GM12878 (cell line): ENCODE measurements around the gene H6PD. TPM values are rescaled to one million over a fixed set of nuclear protein-coding genes. Genes with fewer than 3 reads are reported as not detected.

Experiments used
- ATAC-seq: fragments of 200-7000 bp; cut with Tn5 transposase; 3 replicates; pipeline ENCODE4 v1.9.1; 2020; ENCODE audit warnings: mild to moderate bottlenecking, moderate library complexity
- BruUV-seq: library from RNA; stranded (reverse); fragments of 400-500 nt; replicated peaks from 2 replicates; lab custom pipeline; 2021; lab: Mats Ljungman, UMichigan
- CTCF ChIA-PET: fragments of 300-600 bp; sonication (Branson Sonifier 250); formaldehyde crosslinking; extraction: SDS; loops from one replicate; lab custom pipeline; 2021; ENCODE audit warnings: inconsistent platforms; lab: Yijun Ruan, JAX
- POLR2A ChIA-PET: fragments of 350-600 bp; formaldehyde crosslinking; extraction: SDS; loops from one replicate; lab custom pipeline; 2021; ENCODE audit warnings: inconsistent platforms; lab: Charles Lee
- RAD21 ChIA-PET: fragments of 300-600 bp; sonication (Branson Sonifier 250); formaldehyde crosslinking; loops from one replicate; lab custom pipeline; 2023; ENCODE audit warnings: antibody characterized with exemption; ENCODE audit not compliant: unreplicated experiment; lab: Charles Lee
- SMC1A ChIA-PET: fragments of 300-600 bp; sonication (Branson Sonifier 250); formaldehyde crosslinking; loops from one replicate; lab custom pipeline; 2023; ENCODE audit not compliant: unreplicated experiment, uncharacterized antibody; lab: Charles Lee
- DNase-seq: peaks from one replicate; pipeline ENCODE4 v3.0.0-alpha.2; 2011; ENCODE audit warnings: low read depth, low spot score
- FAIRE-seq: peaks from 3 replicates; lab custom pipeline; 2011; peaks lifted over from hg19 to GRCh38; lab: Jason Lieb, UNC
- H2AFZ ChIP-seq: 2 replicates; pipeline ENCODE4 v1.6.0; 2011; ENCODE audit warnings: low read depth, low read length, control low read depth; ENCODE audit not compliant: control insufficient read depth
- H3K27ac ChIP-seq: 2 replicates; pipeline ENCODE4 v1.5.1; 2011; ENCODE audit warnings: control low read depth; ENCODE audit not compliant: control insufficient read depth, insufficient read depth
- H3K27me3 ChIP-seq, 2 experiments: replicated peaks in 1 of 2; 2 replicates each; pipeline versions ENCODE4 v1.6.0 to v1.6.1; 2011; ENCODE audit warnings: low read length in 1 of 2; ENCODE audit not compliant: control insufficient read depth in 2 of 2, insufficient read depth in 2 of 2
- H3K36me3 ChIP-seq, 2 experiments: 2 replicates each; pipeline ENCODE4 v1.5.1; 2011; ENCODE audit warnings: low read length in 1 of 2; ENCODE audit not compliant: control insufficient read depth in 2 of 2, insufficient read depth in 2 of 2
- H3K4me1 ChIP-seq: 2 replicates; pipeline ENCODE4 v1.6.1; 2011; ENCODE audit warnings: mild to moderate bottlenecking, low read length, moderate library complexity, mixed read lengths; ENCODE audit not compliant: control insufficient read depth, insufficient read depth
- H3K4me2 ChIP-seq: 2 replicates; pipeline ENCODE4 v1.6.0; 2011; ENCODE audit warnings: control low read depth; ENCODE audit not compliant: control insufficient read depth, insufficient read depth
- H3K4me3 ChIP-seq: fragments of 200-600 bp; sonication (generic); 2 replicates; pipeline ENCODE4 v1.5.1; 2016
- H3K79me2 ChIP-seq: 2 replicates; pipeline ENCODE4 v1.6.0; 2011; ENCODE audit warnings: low read length; ENCODE audit not compliant: control insufficient read depth, insufficient read depth
- H3K9ac ChIP-seq: 2 replicates; pipeline ENCODE4 v1.8.0; 2011; ENCODE audit warnings: low read length, control low read depth, mixed read lengths; ENCODE audit not compliant: control insufficient read depth, insufficient read depth
- H3K9me3 ChIP-seq: replicated peaks from 3 replicates; pipeline ENCODE4 v1.5.1; 2011; ENCODE audit warnings: mild to moderate bottlenecking, low read length; ENCODE audit not compliant: control insufficient read depth, insufficient read depth
- H4K20me1 ChIP-seq: 2 replicates; pipeline ENCODE4 v1.6.0; 2011; ENCODE audit not compliant: control insufficient read depth, insufficient read depth
- ETV6 ChIP-seq, 2 experiments: fragments of 450-650 bp in 1 of 2; IDR thresholded peaks in 1 of 2; conservative IDR thresholded peaks in 1 of 2; 2 replicates each; pipeline ENCODE4 v1.6.1; 2014; ENCODE audit warnings: antibody characterized with exemption in 1 of 2, borderline replicate concordance in 1 of 2, low read depth in 1 of 2, mild to moderate bottlenecking in 1 of 2, moderate library complexity in 1 of 2
- FOS ChIP-seq: IDR thresholded peaks from 3 replicates; pipeline ENCODE4 v1.6.1; 2011; ENCODE audit warnings: borderline replicate concordance; ENCODE audit not compliant: insufficient read length; ENCODE audit errors: extremely low read depth
- GABPA ChIP-seq: IDR thresholded peaks from 2 replicates; pipeline ENCODE4 v1.6.1; 2014; ENCODE audit warnings: antibody characterized with exemption, low read depth, mild to moderate bottlenecking, inconsistent platforms
- HDGF ChIP-seq: fragments of 450-650 bp; IDR thresholded peaks from 2 replicates; pipeline ENCODE4 v1.6.1; 2016; ENCODE audit warnings: antibody characterized with exemption
- IKZF1 ChIP-seq: fragments of 450-650 bp; conservative IDR thresholded peaks from 2 replicates; pipeline ENCODE4 v1.6.1; 2017; ENCODE audit warnings: antibody characterized with exemption, mild to moderate bottlenecking
- IRF3 ChIP-seq: fragments of 450-650 bp; IDR thresholded peaks from 2 replicates; pipeline ENCODE4 v1.6.1; 2014; ENCODE audit warnings: mild to moderate bottlenecking
- POU2F2 ChIP-seq: IDR thresholded peaks from 3 replicates; pipeline ENCODE4 v1.6.1; 2011; ENCODE audit warnings: low read depth, mild to moderate bottlenecking, low read length, borderline replicate concordance
- USF1 ChIP-seq: IDR thresholded peaks from 2 replicates; pipeline ENCODE4 v1.6.1; 2011; ENCODE audit warnings: borderline replicate concordance, low read depth, mild to moderate bottlenecking, moderate library complexity, mixed read lengths, low read length; ENCODE audit not compliant: insufficient read depth; ENCODE audit errors: extremely low read length
- WGBS: methylation state at CpG from one replicate; pipeline ENCODE4 v1.1.6; 2016; ENCODE audit warnings: low lambda C conversion rate; ENCODE audit not compliant: insufficient replicate concordance, insufficient coverage; ENCODE audit errors: missing lambda C conversion rate; 5-methylcytosine and 5-hydroxymethylcytosine counted together
- in situ Hi-C: fragments of 300-500 bp; cut with MboI; formaldehyde crosslinking; loops from 9 replicates; pipeline ENCODE4 v1.14.3; 2018; ENCODE audit warnings: mixed read lengths
- intact Hi-C: fragments of 100-400 bp; cut with micrococcal nuclease; formaldehyde crosslinking; loops from one replicate; pipeline ENCODE4 v1.14.2; 2022; ENCODE audit not compliant: unreplicated experiment
- polyA plus RNA-seq, 11 experiments: library from polyadenylated mRNA; depleted of rRNA in 4 of 11; unstranded in 6 of 11; stranded (reverse) in 5 of 11; fragments of >200 nt; fragmentation: Nextera tagmentation in 4 of 11; fragmentation: Illumina TruSeq in 1 of 11; extraction: Ambion mirVana in 4 of 11; extraction: Trizol in 1 of 11; gene quantifications; 1 replicate in 1 of 11; 2 replicates in 10 of 11; pipeline versions ENCODE4 v1.2.1 to v1.2.3, GENCODE V29; 2011 to 2016; ENCODE audit warnings: inconsistent platforms in 2 of 11, missing spikeins in 2 of 11, low read depth in 1 of 11
- total RNA-seq, 4 experiments: library from RNA; depleted of rRNA in 3 of 4; stranded (reverse); fragments of >200 nt in 3 of 4; fragmentation: Illumina TruSeq in 1 of 4; extraction: Trizol in 1 of 4; gene quantifications; 2 replicates each; pipeline versions ENCODE4 v1.2.1 to v1.2.3, GENCODE V29; 2013 to 2021

The H6PD gene
- total and polyA plus RNA-seq, 10 of the 15 experiments (the other 5 are each of a cell fraction or from before 2014, with no cell fraction given): 1.2 to 20.7 (median 7.7) TPM

DNA sequence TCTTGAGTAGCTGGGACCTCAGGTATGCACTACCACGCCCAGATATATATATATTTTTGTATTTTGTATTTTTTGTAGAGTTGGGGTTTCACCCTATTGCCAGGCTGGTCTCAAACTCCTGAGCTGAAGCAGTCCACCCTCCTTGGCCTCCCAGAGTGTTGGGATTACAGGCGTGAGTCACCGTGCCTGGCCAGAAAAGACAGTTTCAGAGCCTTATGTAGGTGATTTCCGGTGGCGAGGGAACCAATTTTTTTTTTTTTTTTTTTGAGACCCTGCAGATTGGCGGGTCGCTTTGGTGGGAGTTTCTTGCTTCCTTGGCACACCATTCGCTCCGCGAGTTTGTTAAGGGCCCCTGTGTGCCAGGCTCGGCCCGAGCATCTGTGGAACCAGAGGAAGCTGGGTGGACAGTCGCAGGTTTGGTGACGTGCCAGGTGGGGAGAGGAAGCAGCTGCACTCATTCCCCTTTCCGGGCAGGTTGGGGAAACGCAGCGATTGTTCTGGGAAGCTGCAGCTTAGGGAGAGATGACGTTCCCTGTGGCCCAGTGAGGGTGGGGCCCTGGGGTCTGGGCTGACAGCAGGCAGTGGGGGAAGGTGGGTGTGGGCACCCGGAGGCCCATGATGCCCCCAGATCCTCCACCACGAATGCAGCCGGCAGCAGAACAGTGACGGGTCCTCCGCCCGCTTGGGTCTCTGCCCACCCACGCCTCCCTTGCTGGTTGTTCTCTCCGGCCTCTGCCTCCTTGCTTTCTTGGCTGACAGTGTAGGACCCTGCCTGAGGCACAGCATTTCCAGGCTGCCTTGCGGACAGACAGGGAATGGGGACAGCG, 83.2 kb downstream of the H6PD start:
- DNase-seq: no peak
- Histone ChIP-seq H3K4me2 (no peak overlapping the region), H3K9ac (no peak overlapping the region), H3K4me3 (no peak overlapping the region), H3K79me2 (no peaks in the 10 kb centered on the region), H3K36me3 (no peaks in the 10 kb centered on the region), H3K27ac (no peak overlapping the region)
- no TSS peak for BruUV-seq
- intact Hi-C loops (no loop called here), in situ Hi-C loops (no loop called here)
- WGBS: 46% methylated on average over 28 of the region's 28 CpGs
- no peak for ATAC-seq
- TF ChIP-seq FOS (no peak), IKZF1 (0 out of 2 replicates have a peak, but pooled peaks have one; percentile 14)
- TF ChIP-seq, all 136 proteins: peak for 1
- peaks cover 0 to 2% of the 10 kb centered on the region in 2 experiments; a peak in 1 of 4 replicates for H3K27me3 ChIP-seq
- no peaks in the 10 kb centered on the region for H4K20me1 ChIP-seq
- ChIA-PET CTCF (interaction anchor here (0.6 to 2.0 kb wide), 3 partner anchors 29 to 754 kb away, joined by 4 to 5 read pairs (median 4); no protein-coding TSS in a partner anchor), SMC1A (interaction anchor here (1.4 kb wide), 1 partner anchor 28 kb away, joined by 3 read pairs; no protein-coding TSS in a partner anchor), RAD21 (interaction anchor here (0.7 kb wide), 2 partner anchors 128 to 173 kb away, joined by 3 read pairs; no protein-coding TSS in a partner anchor), POLR2A (interaction anchor here (0.7 kb wide), 1 partner anchor 10 kb away, joined by 4 read pairs; no protein-coding TSS in a partner anchor)
- FAIRE-seq: no peak
- H2AFZ ChIP-seq: no peak overlapping the region
- no peaks in the 10 kb centered on the region for H3K9me3 ChIP-seq
- peaks cover 17% of the 10 kb centered on the region for H3K4me1 ChIP-seq

GRCh38 chr1:9319208-9319788, 84.7 kb downstream of the H6PD start:
- intact Hi-C loops (no loop called here), in situ Hi-C loops (no loop called here)
- no peak overlapping the region for H2AFZ ChIP-seq
- CTCF ChIA-PET: no interaction called here
- WGBS: 73% methylated on average over 20 of the region's 20 CpGs
- H4K20me1 ChIP-seq: no peaks in the 10 kb centered on the region
- ATAC-seq: no peak
- SMC1A ChIA-PET: interaction anchor here (1.1 kb wide), 1 partner anchor 30 kb away, joined by 3 read pairs; no protein-coding TSS in a partner anchor
- H3K36me3 ChIP-seq: no peaks in the 10 kb centered on the region
- RAD21 ChIA-PET: no interaction called here
- H3K27ac ChIP-seq: no peak overlapping the region
- H3K4me2 ChIP-seq: no peak overlapping the region
- no TSS peak for BruUV-seq
- peaks cover 17% of the 10 kb centered on the region for H3K4me1 ChIP-seq
- FAIRE-seq: no peak
- H3K9me3 ChIP-seq: no peaks in the 10 kb centered on the region
- H3K4me3 ChIP-seq: no peak overlapping the region
- TF ChIP-seq ETV6 (conservative IDR thresholded peaks at IDR 0.05 in 1 of 2, IDR thresholded peaks at IDR 0.05 in 1 of 2; ENCODE audit: borderline replicate concordance in 1 of 2, low read depth in 1 of 2) (no peak), POU2F2 (no peak), IRF3 (no peak), USF1 (no peak), GABPA (no peak), HDGF (no peak)
- no peak for DNase-seq
- peaks cover 0 to 2% of the 10 kb centered on the region in 2 experiments; a peak in 1 of 4 replicates for H3K27me3 ChIP-seq
- POLR2A ChIA-PET: no interaction called here
- H3K79me2 ChIP-seq: no peaks in the 10 kb centered on the region
- no peak overlapping the region for H3K9ac ChIP-seq
